ENCODE data around the gene OR2A12.
"Not testable (repeated sequence)": the region's sequence is repeated elsewhere in the genome, so short reads cannot be mapped to it uniquely, and the experiment has no call there.

The OR2A12 gene, protein sequence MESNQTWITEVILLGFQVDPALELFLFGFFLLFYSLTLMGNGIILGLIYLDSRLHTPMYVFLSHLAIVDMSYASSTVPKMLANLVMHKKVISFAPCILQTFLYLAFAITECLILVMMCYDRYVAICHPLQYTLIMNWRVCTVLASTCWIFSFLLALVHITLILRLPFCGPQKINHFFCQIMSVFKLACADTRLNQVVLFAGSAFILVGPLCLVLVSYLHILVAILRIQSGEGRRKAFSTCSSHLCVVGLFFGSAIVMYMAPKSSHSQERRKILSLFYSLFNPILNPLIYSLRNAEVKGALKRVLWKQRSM

GRCh38 chr7:144085978-144086377 lies at the start of gene OR2A12:
TSS of gene OR2A12 (plus strand) at chr7:144086278. CDS start at chr7:144095108, 8,830 bp downstream.
- no peak for DNase-seq

DNA sequence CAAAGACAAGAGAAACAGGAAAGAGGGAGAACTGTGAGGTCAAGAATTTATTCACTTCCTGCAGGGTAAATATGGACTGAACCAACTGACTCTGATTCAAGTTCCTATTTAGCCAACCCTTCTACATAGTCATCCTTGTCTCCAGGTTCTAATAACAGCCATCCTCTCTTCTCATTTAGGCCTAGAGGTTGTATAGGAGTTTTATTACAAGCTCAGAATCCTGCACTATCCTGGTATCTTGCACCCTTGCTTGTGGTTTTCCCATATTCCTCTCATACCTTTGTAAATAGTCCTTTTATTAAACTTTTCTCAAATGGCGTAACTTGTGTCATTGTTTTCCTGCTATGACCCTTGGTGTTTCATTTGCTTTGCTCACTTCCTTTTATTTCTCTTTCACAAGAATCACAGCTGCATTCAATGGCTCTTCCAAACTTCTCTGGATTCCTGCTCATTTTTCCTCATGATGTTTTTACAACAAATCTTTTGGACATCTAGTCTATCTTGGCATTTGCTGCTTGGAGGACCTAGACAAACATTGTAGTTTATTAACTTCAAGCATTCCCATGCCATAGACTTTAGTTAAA lies 49.7 kb upstream of the OR2A12 start:
- DNase-seq, result no peak

DNA sequence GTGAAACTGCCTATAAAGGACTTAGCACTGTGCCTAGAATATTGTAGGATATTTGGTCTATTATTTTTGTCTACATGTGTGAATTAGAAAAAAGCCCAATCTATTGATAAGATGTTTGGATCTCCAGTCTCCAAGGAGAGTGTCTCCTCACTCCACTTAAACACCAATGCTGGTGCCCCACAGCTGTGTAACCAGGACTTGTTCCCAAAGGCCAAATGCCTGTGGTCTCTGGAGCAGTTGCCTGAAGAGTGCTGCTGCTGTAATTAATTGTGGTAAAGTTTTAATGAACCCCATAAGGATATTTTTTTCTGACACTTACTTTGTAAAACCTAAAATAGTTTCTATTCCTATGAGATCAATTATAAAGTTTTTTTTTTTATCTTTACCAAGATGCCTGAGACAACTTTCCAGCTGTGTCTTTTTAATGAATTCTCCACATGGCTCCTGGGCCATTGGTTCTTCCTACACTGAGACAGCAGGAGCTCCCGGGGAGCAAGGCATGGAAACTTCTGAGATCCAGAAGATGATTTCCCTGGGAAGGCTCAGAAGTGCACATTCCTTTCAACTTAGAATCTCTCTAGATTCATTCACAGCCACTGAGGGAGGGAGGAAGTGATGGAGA lies 48.6 kb upstream of the OR2A12 start:
- no peak for DNase-seq

- DNase-seq, result no peak
These were observed 47.2 kb upstream of the OR2A12 start for GRCh38 chr7:144038887-144039286.

GRCh38 chr7:144048648-144049047 lies 37.4 kb upstream of the OR2A12 start, which contains the start of gene OR2A5:
TSS of gene OR2A5 (plus strand) at chr7:144048948. CDS start at chr7:144050402, 1,454 bp downstream.
- DNase-seq, result no peak

DNA sequence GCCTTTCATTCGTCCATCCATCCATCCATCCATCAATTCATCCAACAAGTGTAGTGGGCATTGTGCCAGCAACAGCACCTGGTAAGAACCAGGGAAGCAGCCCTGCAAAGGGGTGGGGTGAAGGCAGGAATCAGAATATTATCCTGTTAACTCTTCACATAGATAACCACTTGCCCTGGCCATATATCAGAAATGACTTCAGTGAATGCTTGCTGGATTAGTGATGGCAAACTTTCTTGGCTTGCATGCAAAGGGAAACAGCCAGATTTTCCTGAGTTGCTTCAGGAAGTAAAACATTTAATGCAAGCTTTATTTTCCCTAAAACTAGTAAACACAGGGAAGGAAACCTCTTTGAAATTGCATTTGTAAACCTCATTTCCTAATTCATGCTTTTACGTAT lies 36.6 kb upstream of the OR2A12 start:
- DNase-seq, result no peak

GRCh38 chr7:144050093-144050492 lies 36.0 kb upstream of the OR2A12 start:
- DNase-seq, result no peak

- DNase-seq, result not testable (repeated sequence)
These were observed 35.2 kb upstream of the OR2A12 start for GRCh38 chr7:144050884-144051283.

GRCh38 chr7:144057954-144058353 lies 28.1 kb upstream of the OR2A12 start:
- DNase-seq, result no peak

GRCh38 chr7:144063710-144064109 lies 22.4 kb upstream of the OR2A12 start:
- no peak for DNase-seq

- DNase-seq, result no peak
These were observed 16.6 kb upstream of the OR2A12 start, which contains the start of gene OR2A25 for GRCh38 chr7:144069511-144069910. TSS of gene OR2A25 (plus strand) at chr7:144069811. CDS start at chr7:144074220, 4,409 bp downstream.

DNA sequence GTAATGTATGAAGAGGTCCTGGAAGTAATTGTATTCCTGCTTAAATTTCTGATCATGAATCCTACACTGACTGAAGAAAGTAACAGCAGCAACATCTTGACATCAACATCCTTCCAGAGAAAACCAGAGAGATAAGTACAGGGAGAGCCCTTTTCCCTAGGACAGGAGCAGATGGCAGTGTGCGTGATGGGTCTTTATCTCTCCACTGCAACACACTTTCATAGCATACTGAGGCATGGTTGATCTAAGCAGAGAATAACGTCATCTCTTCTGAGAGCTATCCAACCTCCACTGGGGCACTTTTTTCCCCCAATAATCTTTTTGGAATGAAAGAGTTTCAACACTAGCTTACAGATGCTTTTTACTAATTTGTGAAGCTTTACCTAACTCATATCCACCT lies 16.1 kb upstream of the OR2A12 start:
- no peak for DNase-seq

DNA sequence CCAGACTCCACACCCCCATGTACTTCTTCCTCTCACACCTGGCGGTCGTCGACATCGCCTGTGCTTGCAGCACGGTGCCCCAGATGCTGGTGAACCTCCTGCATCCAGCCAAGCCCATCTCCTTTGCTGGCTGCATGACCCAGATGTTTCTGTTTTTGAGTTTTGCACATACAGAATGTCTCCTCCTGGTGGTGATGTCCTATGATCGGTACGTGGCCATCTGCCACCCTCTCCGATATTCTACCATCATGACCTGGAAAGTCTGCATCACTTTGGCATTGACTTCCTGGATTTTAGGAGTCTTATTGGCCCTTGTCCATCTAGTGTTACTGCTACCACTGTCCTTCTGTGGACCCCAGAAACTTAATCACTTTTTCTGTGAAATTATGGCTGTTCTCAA lies 11.7 kb upstream of the OR2A12 start:
- no peak for DNase-seq

- no peak for DNase-seq
These were observed 652 bp downstream of the OR2A12 start for GRCh38 chr7:144086730-144087129.

DNA sequence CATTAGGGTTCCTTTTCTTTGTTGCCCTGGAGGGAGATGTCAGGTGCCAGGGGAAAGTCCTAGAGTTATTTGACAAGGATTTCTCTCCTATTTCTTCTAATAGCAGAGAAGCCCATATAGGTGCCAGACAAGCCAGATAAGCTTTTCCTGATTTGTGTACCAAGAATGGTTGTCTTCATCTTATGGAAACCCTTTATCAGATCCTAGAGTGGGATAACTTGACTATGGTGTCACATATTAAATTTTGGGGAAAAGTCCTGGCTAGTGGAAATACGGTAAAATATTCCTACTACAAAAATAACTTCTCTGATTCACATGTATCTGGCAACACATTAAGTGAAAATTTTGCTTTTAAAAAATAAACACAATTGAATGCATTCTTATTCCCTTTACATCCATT lies 1.2 kb downstream of the OR2A12 start:
- DNase-seq, result no peak

GRCh38 chr7:144090667-144091066 lies 4.6 kb downstream of the OR2A12 start:
- no peak for DNase-seq

GRCh38 chr7:144098776-144099175 lies 12.7 kb downstream of the OR2A12 start:
- DNase-seq, result no peak

DNA sequence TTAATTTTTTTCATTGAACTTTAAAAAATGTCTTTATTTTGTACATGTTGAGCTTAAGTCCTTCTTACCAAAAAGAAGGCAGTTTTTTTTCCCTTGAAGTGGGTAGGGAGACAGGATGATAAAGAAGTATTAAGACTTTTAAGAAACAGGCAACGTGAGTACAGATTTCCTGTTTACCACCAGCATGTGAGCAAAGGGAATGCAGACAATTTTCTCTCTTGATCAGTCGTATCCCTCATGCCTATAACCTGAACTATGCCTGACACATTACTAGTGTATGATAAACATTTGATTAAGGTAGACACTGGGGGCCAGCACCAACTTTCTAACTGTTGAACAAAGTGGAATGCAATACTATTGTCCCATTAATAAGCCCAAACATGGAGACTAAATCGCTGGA lies 14.5 kb downstream of the OR2A12 start:
- DNase-seq, result no peak

DNA sequence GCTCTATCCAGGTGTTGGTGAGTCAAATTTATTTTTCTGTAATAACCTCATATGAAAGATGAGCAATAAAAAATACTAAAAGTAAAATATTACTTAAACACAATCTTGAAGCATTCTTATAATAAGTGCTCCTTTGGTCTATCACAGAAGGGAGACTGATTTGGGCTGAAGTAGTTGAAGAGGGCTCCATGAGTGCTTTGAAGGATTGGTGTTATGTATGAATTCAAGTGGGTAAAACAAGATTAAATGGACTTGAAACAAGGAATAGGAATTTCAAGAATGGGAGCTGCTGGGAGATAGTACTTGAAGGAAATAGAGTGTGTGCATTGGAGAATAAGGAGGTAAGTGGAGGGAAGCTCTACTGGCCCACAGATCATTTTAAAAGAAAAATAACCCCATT lies 16.0 kb downstream of the OR2A12 start:
- DNase-seq, result no peak

DNA sequence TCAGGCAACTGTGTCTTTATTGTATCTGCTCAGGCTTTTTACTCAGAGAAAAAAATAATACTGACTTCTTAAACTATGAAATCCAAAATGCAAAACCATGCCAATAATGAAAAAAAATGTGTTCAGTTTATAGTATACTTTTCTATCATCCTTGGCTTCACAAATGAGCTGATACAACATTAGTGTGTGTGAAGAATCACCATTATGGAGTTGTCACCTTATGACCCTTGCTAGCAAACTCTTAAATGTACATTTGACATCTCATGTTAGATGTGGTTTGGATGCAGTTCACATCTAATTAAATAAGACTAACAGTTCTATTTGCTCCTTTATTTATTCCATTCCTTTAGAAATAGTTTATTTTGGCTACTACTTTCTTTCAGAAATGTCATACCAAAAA lies 19.1 kb downstream of the OR2A12 start:
- no peak for DNase-seq

GRCh38 chr7:144109283-144109682 lies 23.2 kb downstream of the OR2A12 start, which contains the start of gene OR2A2:
TSS of gene OR2A2 (plus strand) at chr7:144109583. CDS start at chr7:144109583, 0 bp downstream.
- DNase-seq, result no peak

GRCh38 chr7:144110272-144110671 lies 24.2 kb downstream of the OR2A12 start:
- DNase-seq, result no peak

GRCh38 chr7:144113651-144114050 lies 27.6 kb downstream of the OR2A12 start:
- DNase-seq, result no peak

- DNase-seq, result no peak
These were observed 32.3 kb downstream of the OR2A12 start for GRCh38 chr7:144118341-144118740.

All from CD4-positive, alpha-beta T cell treated with Interleukin-21 for 1 hour (primary cell).